HAP-1 (cell line): ENCODE data around the gene MTMR2.

Experiments used
- DNase-seq, 2 experiments: peaks; one replicate each; pipeline ENCODE4 v3.0.0-alpha.2; 2016 to 2020; ENCODE audit warnings: low spot score in 2 of 2
- H3K27me3 ChIP-seq: fragments of 250-450 bp; sonication (Bioruptor Pico); 2 replicates; pipeline ENCODE4 v1.5.1; 2020; ENCODE audit warnings: low read depth, mild to moderate bottlenecking, moderate library complexity
- H3K36me3 ChIP-seq: fragments of 250-450 bp; sonication (Bioruptor Pico); replicated peaks from 2 replicates; pipeline ENCODE4 v1.5.1; 2020; ENCODE audit warnings: mild to moderate bottlenecking
- H3K4me1 ChIP-seq: fragments of 250-450 bp; sonication (Bioruptor Pico); 2 replicates; pipeline ENCODE4 v1.5.1; 2020; ENCODE audit warnings: mild to moderate bottlenecking
- H3K4me3 ChIP-seq: fragments of 250-450 bp; sonication (Bioruptor Pico); 2 replicates; pipeline ENCODE4 v1.5.1; 2020; ENCODE audit warnings: mild to moderate bottlenecking, moderate library complexity
- H3K9me3 ChIP-seq: fragments of 250-450 bp; sonication (Bioruptor Pico); 2 replicates; pipeline ENCODE4 v1.5.1; 2020; ENCODE audit warnings: mild to moderate bottlenecking, moderate library complexity
- in situ Hi-C: fragments of 300-500 bp; cut with MboI; formaldehyde crosslinking; loops from 3 replicates; pipeline ENCODE4 v1.14.3; 2020; ENCODE audit warnings: low sequenced_read_pairs, inconsistent platforms, mixed read lengths

Gene MTMR2

DNA sequence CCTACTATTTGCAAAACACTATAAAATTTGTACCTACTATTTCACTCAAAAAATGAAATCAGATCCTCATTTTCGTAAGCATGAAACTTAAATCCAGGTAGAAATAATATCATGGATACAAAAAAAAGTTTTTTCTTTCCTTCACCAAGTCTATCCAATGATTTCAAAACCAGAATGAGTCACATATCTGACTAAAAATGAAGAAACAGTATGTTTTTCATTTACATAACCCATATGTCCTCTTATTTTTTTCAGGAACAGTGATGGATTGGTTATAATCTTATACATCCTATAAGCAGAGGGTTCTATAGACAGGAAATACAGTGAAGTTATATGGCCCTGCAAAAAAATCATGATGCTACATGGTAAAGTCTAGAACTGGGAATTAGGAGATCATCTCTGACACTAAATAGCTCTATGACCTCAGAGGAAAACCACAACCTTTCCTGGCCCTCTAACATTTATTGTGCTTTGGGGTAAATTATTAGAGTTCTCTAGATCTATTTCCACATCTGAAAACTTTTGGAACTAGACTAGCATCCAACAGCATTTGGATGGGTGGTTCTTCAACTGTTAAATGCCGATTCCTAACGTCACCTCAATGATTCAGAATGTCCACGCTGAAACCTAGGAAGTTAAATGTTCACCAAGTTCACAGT lies 10.9 kb downstream of the MTMR2 start:
- H3K9me3 ChIP-seq: no peaks in the 10 kb centered on the region
- H3K4me1 ChIP-seq: peaks cover 11% of the 10 kb centered on the region
- H3K27me3 ChIP-seq: no peaks in the 10 kb centered on the region
- H3K36me3 ChIP-seq: no peaks in the 10 kb centered on the region
- in situ Hi-C loops: no loop called here
- DNase-seq: no peak
- no peak overlapping the region for H3K4me3 ChIP-seq

DNA sequence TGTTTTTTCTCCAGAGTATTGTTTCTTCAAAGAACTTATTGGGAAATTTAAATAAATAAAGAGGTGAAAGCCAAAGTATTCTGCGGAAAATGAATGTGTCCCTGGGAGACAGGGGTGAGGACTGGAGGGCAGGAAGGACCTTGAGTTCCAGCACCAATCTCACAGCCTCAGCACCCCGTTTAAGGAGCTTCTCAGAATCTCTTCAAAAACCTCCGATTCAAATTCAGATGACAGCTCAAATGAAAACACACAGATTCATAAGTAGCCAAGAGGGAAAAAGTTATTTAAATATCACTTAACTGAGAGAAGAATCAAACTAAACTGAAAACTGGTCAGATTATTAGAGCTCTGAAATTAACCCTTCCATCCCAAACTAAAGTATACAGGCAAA lies 12.5 kb downstream of the MTMR2 start:
- no peak for DNase-seq
- in situ Hi-C loops: no loop called here
- H3K27me3 ChIP-seq: no peaks in the 10 kb centered on the region
- H3K4me1 ChIP-seq: no peaks in the 10 kb centered on the region
- no peaks in the 10 kb centered on the region for H3K9me3 ChIP-seq
- H3K4me3 ChIP-seq: no peak overlapping the region
- H3K36me3 ChIP-seq: no peaks in the 10 kb centered on the region

DNA sequence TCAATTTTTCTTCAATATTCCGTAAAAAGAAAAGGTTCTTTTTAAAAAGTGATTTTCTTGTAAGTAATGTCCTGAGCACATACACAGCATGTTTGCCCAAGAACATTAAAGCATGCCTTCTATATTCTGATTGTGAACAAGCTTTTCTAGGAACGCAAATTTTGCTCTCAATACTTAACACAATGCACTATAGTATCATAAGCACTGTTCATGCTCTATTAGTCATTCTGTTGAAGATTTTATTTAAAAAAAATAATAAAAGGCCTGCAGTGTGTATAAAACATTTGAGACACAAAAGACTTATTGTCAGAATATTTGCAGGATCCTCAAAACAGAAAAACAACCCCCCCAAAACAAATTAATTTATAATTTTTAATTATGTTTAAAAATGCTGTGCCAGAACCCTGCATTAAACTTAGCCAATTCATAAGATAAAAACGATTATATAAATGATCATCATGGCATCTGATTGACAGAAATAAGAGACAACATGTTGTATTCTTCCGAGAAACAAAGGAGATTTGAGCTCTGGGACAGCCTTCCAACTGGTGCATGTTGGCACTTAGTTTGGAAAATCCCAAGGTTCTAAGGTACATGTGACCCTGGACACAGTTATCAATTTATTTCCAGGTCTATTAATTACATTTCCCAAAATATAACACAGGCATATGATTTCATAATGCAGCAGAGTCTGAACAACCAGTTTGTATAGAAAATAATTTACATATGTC lies 13.1 kb downstream of the MTMR2 start:
- Histone ChIP-seq H3K9me3 (no peaks in the 10 kb centered on the region), H3K4me1 (no peaks in the 10 kb centered on the region), H3K36me3 (no peaks in the 10 kb centered on the region), H3K27me3 (no peaks in the 10 kb centered on the region), H3K4me3 (no peak overlapping the region)
- in situ Hi-C loops: no loop called here
- DNase-seq: no peak

DNA sequence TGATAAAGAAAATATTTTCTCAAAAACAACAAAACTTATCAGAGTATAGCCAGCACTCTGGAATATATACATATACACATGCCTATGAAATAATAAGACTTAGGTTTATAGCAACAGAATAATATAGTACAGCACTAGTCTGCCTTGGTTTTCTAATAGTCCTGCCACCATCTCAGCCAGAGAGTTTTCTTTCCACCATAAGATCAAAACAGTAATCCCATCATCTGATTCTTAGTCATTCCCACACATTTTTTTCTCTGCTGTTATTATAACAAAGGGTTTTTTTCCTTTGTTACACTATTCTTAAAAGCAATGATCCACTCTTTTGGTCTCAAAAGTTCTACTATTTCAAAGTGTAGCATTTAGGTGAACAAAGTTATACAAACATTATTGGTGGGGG lies 15.1 kb downstream of the MTMR2 start:
- DNase-seq: no peak
- no peaks in the 10 kb centered on the region for H3K9me3 ChIP-seq
- H3K27me3 ChIP-seq: no peaks in the 10 kb centered on the region
- H3K36me3 ChIP-seq: no peaks in the 10 kb centered on the region
- H3K4me1 ChIP-seq: peaks cover 11% of the 10 kb centered on the region
- in situ Hi-C loops: no loop called here
- H3K4me3 ChIP-seq: no peak overlapping the region

DNA sequence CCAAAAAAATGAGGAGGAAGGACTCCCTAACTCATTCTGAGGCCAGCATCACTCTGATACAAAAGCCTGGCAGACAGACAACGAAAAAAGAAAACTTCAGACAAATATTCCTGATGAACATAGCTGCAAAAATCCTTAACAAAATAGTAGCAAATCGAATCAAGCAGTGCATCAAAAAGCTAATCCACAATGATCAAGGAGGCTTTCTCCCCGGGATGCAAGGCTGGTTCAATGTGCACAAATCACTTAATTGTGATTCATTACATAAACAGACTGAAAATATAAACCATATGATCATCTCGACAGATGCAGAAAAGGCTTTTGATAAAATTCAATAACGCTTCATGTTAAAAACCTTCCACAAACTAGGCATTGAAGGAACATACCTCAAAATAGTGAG lies 16.4 kb downstream of the MTMR2 start:
- H3K4me3 ChIP-seq: no peak overlapping the region
- peaks cover 11% of the 10 kb centered on the region for H3K4me1 ChIP-seq
- in situ Hi-C loops: no loop called here
- H3K9me3 ChIP-seq: no peaks in the 10 kb centered on the region
- H3K36me3 ChIP-seq: no peaks in the 10 kb centered on the region
- no peaks in the 10 kb centered on the region for H3K27me3 ChIP-seq
- DNase-seq: no peak

DNA sequence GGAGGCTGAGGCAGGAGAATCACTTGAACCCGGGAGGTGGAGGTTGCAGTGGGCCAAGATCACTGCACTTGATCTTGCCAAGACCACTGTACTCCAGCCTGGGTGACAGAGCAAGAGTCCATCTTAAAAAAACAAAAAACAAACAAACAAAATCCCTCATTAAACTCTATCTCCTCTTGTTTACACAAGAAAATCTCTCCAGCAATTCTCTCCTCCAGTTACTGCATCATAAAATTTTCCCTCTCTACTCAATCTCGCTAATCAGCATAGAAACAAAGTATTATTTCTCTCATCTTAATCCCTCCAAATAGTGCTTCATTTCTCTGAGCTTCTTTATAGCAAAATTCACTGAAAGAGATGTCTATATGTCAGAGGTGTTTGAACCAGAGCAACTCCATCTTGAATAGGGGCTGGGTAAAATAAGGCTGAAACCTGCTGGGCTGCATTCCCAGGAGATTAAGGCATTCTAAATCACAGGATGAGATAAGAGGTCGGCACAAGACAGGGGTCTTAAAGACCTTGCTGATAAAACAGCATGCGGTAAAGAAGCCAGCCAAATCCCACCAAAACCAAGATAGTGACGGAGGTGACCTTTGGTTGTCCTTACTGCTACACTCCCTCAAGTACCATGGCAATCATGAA lies 19.8 kb downstream of the MTMR2 start:
- in situ Hi-C loops: no loop called here

DNA sequence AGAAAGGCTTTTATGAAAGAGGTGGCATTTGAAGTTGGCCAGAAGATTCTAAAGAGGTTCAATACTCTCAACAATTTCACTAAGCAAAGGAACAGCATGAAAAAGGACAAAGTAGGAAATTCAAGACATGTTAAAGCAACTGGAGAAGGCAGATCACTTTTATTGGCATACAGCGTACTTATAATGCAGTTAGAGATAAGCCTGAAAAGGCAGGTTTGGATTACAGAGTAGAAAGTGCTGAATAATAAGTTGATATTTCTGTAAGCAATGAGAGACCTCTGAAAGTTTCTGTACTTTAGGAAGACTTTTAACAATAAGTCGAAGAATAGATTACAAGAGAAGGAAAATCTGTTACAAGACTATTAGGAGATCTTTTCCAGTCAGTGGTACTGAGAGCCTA lies 25.1 kb downstream of the MTMR2 start:
- no peak for DNase-seq
- no peaks in the 10 kb centered on the region for H3K36me3 ChIP-seq
- H3K4me1 ChIP-seq: no peaks in the 10 kb centered on the region
- H3K4me3 ChIP-seq: no peak overlapping the region
- in situ Hi-C loops: no loop called here
- H3K27me3 ChIP-seq: no peaks in the 10 kb centered on the region
- H3K9me3 ChIP-seq: no peaks in the 10 kb centered on the region

More for the DNA sequence above, 19.8 kb downstream of the MTMR2 start:
- H3K9me3 ChIP-seq: no peaks in the 10 kb centered on the region
- H3K27me3 ChIP-seq: no peaks in the 10 kb centered on the region
- peaks cover 11% of the 10 kb centered on the region for H3K4me1 ChIP-seq
- H3K4me3 ChIP-seq: no peak overlapping the region
- DNase-seq: no peak
- no peaks in the 10 kb centered on the region for H3K36me3 ChIP-seq

DNA sequence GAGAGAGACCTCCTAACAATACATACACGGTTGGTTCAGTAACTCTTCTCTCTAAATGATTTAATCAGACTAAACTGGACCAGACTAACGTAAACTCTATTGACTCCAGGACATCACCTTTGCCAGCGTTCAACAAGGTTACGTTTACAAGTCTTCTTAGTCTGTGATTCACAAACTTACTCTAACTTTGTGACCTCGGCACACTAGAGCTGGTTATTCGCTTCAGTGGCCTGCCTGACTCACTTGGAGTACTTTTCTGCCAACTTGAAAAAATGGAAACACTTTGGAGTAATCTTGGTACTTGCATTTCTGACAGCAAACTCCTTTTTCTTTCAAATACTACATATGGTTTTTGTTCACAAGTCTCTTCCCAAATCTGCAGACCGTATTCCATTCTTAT lies 26.2 kb downstream of the MTMR2 start:
- in situ Hi-C loops: no loop called here
- DNase-seq: no peak

DNA sequence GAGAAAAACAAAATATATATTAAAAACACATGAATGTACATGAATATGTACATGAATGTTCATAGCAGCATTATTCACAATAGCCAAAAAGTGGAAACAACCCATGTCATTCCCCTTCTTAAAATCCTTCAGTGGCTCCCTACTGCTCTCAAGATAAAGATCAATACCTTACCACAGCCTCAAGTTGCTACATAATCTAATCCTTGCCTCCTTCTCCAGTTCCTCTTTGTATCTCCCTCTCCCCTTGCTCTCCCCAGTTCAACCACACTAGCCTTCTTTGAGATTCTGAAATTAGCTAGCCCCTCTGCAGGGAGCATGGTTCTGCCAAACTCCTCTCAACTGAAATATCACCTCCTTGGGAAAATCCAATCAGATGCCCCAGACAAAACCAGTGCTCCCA lies 28.1 kb downstream of the MTMR2 start:
- Histone ChIP-seq H3K9me3 (no peaks in the 10 kb centered on the region), H3K27me3 (no peaks in the 10 kb centered on the region), H3K4me1 (no peaks in the 10 kb centered on the region), H3K36me3 (no peaks in the 10 kb centered on the region), H3K4me3 (no peak overlapping the region)
- in situ Hi-C loops: no loop called here
- DNase-seq: no peak

More for the DNA sequence above, 26.2 kb downstream of the MTMR2 start:
- H3K27me3 ChIP-seq: no peaks in the 10 kb centered on the region
- no peaks in the 10 kb centered on the region for H3K9me3 ChIP-seq
- H3K36me3 ChIP-seq: no peaks in the 10 kb centered on the region
- no peak overlapping the region for H3K4me3 ChIP-seq
- no peaks in the 10 kb centered on the region for H3K4me1 ChIP-seq

DNA sequence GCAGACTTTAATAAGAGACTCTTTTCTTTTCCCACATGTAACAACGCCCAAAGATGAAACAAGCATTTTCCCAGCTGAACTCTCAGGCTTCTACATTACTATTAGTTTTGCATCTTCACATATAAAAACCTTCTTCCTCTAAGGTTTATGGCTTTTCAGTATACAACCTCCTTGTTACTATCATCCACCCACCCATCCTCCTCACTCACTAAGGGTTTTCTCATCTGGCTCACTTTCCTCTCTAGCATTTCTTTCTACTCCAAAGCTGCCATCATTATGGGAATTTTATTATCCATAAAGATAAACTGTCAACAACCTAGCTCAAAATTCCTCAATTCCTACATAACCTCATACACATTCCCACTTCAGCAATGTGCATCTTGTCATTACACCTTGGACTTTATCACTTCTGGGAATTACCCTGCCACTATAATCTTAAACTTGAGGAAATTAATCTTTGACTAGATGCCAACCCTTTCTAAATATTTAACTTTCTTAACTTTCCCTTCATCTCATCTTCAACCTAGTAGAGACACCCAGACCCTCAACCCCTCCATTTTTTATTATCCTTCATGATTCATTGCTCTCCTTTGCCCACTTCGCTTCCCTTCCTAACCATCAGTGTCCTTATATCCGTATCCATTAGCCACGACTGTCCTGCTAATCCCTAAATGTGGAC lies 30.9 kb downstream of the MTMR2 start:
- DNase-seq: no peak
- Histone ChIP-seq H3K27me3 (no peaks in the 10 kb centered on the region), H3K9me3 (no peaks in the 10 kb centered on the region), H3K4me3 (no peak overlapping the region), H3K36me3 (0 out of 2 replicates have a peak, but pooled peaks cover 2% of the 10 kb centered on the region), H3K4me1 (no peaks in the 10 kb centered on the region)
- in situ Hi-C loops: no loop called here

DNA sequence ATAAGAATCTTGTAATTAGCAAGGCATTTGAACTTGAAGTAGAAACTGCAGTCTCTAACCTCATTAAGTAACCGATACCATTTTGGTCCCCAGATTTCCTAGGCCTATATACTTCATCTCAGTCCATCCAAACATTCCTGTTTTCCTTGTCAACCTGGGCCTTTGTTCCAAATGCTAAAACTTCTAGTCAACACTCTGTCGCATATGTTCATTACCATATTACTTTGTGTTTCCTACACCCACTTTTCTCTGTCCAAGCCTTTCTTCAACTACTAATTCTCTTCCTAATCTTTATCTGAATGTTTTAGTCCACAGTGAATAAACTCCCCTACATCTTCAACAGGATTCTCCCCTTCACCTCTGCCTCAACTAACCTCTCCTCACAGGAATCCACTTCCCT lies 31.4 kb downstream of the MTMR2 start:
- in situ Hi-C loops: no loop called here
- Histone ChIP-seq H3K9me3 (no peaks in the 10 kb centered on the region), H3K4me1 (no peaks in the 10 kb centered on the region), H3K4me3 (no peak overlapping the region), H3K36me3 (0 out of 2 replicates have a peak, but pooled peaks cover 3% of the 10 kb centered on the region), H3K27me3 (no peaks in the 10 kb centered on the region)
- DNase-seq: no peak

DNA sequence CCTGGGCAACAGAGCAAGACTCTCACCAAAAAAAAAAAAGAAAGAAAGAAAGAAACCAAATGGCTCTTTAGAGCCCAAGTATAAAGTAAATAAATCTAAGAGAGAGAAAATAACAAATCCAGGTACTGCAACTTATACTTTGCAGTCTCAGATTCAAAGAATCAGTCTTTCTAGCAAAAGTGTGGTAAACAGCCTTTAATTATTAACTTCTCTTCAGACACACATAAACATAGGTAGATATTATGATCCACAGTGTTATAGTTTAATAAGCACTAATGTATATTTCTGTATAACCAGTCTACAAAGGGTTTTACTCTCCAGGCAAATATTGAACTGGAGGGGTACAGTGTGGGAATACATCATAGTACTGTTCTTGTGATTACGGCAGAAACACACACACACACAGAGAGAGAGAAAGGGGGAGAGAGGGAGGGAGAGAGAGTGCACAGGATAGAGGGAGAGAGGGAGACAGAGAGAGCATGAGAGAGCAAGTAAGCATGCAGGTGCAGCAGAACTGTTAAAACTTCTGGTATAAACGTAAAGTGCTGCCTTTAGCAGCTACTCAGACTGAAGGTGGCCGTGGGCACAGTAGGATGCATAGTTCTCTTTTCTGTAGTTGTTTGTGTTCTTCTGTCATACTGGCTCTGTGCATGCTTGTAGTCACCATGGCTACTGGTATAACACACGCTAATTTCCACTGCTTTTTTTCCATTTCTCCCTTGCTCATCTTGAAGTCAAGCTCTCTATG lies 32.3 kb downstream of the MTMR2 start:
- Histone ChIP-seq H3K36me3 (peaks cover 7% of the 10 kb centered on the region; the same call in 1 of the 2 replicates), H3K9me3 (no peaks in the 10 kb centered on the region), H3K4me1 (no peaks in the 10 kb centered on the region), H3K27me3 (no peaks in the 10 kb centered on the region), H3K4me3 (no peak overlapping the region)
- DNase-seq: no peak
- in situ Hi-C loops: no loop called here

DNA sequence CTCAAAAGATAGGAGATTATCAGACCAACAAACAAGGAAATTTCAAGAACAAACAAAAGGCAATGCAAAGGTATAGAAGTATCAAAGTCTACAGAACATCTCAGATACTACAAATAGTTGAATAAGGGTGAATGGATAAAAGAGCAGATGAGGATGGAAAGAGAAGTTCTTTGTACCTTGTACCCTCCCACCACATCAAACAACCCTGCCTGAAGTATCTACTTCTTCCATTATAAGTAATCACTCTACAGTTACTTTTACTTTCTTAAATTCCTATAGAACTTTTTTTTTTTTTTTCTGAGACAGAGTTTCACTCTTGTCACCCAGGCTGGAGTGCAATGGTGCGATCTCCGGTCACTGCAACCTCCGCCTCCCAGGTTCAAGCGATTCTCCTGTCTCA lies 35.1 kb downstream of the MTMR2 start:
- Histone ChIP-seq H3K9me3 (no peaks in the 10 kb centered on the region), H3K4me1 (peaks cover 15% of the 10 kb centered on the region), H3K36me3 (peaks cover 10% of the 10 kb centered on the region; the same call in 1 of the 2 replicates), H3K27me3 (no peaks in the 10 kb centered on the region), H3K4me3 (no peak overlapping the region)
- no peak for DNase-seq
- in situ Hi-C loops: no loop called here
